ENCODE measurements around the gene DOCK1.

GRCh38 chr10:127452568-127452967, 547.3 kb downstream of the DOCK1 start:
- no peak for TF ChIP-seq CTCF (IDR thresholded peaks at IDR 0.05)
- no peak for TF ChIP-seq POLR2AphosphoS5 (IDR thresholded peaks at IDR 0.05)

All from breast epithelium (tissue), 3 donors.